NCI-H526 treated with DMSO at 0.1 percent for 48 hours (cell line): ENCODE measurements around the gene TPSD1.
"Not testable (repeated sequence)": the region's sequence is repeated elsewhere in the genome, so short reads cannot be mapped to it uniquely, and the experiment has no call there.

ENCODE experiments used
- DNase-seq: peaks from one replicate; lab custom pipeline; 2025; lab: John Stamatoyannopoulos, UW

The TPSD1 gene

DNA sequence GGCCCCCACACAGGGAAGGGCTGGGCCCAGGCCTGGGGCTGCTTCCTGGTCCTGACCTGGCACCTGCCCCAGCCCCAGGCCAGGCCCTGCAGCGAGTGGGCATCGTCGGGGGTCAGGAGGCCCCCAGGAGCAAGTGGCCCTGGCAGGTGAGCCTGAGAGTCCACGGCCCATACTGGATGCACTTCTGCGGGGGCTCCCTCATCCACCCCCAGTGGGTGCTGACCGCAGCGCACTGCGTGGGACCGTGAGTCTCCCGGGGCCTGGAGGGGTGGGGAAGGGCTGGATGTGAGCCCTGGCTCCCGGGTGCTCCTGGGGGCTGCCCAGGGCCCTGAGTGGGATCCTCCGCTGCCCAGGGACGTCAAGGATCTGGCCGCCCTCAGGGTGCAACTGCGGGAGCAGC is 14.8 kb upstream of the TPSD1 start:
- not testable (repeated sequence) for DNase-seq

GRCh38 chr16:1243363-1243762 is 12.5 kb upstream of the TPSD1 start:
- DNase-seq, result not testable (repeated sequence)

GRCh38 chr16:1243907-1244850 is 11.7 kb upstream of the TPSD1 start:
- DNase-seq, result not testable (repeated sequence)

DNA sequence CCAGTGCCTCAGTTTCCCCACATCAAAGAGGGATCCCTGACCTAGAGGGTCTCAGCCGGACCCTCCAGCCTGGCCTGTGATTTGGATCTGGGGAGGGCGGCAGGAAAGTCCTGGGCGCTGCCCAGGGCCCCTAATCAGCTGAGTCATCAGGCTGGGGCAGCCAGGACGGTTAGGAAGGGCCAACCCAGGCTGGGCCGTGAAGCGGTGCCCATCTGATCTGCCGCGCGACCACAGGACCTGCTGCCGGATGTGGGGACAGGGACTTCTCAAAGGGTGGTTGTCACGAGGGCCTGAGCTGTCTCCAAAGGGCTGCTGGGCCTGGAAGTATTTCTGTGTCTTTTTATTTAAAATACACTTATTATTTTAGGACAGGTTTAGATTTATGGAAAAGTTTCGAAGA is 11.0 kb upstream of the TPSD1 start:
- DNase-seq, result no peak

DNA sequence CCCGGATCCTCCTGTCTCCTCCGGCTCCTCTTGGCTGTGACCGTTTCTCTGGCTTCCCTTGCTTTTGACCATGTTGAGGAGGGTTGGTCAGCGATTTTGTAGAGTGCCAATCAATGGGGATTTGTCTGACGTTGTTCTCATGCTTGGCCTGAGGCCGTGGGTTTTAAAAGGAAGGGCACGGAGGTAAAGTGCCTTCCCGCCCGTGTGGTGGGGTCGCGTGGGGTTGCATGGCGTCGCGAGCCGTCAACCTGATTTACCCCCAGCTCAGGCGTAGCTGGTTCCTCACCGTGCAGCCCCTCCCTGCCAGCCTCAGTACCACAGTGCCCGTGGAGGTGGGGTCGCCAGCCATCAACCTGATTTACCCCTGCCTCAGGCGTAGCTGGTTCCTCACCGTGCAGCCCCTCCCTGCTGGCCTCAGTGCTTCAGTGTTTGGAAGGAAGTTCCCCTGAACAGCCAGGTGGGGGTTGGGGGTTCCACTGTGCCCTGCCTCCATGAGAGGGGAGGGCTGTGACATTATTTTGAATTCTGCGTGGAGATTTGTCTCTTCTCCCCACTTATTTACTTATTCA is 10.3 kb upstream of the TPSD1 start:
- no peak for DNase-seq

GRCh38 chr16:1247903-1248537 is 7.8 kb upstream of the TPSD1 start:
- DNase-seq, result not testable (repeated sequence)

DNA sequence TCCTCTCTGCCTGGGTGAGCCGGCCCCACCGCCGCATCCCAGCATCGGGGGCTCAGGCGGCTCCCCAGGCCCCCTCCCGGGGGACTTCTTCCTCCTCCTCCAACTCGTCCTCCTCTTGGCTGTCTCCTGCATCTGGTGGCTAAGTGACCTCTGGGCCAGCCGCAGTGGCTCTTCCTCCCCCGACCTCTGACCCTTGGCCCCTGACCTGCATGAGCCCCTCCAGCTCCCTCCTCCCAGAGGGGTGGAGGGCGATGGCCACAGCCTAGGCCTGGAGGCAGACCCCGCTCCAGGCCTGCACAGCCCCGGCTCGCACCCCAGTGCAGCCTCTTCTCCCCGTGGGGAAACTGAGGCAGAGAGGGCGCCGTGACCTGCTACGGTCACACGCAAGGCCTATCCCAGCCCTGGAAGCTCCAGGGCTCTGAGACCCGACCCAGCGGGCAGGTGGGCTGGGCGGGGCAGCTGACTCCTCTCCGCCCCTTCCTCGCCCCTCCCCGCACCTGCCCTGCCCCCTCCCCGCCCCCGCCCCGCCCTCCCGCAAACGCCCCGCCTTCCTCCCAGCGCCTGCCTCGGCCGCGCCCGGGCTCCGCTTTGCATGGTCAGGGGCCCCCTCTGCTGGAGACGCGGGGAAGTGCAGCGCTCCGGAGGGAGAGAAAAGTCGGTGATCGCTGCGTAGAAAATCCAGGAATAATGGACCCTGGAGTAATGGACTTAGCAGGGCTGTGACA is 6.7 kb upstream of the TPSD1 start:
- not testable (repeated sequence) for DNase-seq

DNA sequence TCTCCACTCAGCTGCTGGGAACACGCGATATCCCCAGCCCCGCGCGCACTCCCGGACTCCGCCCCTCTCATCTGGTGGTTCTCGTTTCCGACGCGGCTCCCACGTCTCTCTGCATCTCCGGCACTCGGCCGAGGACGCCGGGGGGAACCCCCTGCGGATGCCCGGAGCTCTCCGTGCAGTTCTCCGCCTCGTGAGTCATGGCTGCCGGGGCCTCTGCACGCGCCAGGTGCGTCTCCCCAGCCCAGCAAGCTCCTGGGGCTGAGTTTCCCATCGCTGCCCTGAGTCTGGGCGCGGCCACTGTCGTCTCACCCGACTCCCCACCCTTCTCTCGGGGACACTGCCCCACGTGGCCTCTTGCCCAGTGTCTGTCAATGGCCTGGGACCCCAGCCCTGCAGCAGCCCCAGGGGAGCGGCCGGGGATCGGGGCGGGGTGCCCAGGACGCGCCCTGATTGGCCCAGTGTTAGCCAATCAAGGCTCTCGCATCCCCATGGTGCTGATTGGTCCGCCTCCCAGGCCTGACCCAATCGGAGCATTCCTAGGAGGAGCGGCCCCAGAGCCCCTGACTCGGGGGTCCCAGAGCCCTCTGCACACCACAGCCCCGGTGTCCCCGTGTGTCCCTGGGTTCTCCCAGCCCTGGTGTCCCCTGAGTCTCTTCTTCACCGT is 2.0 kb upstream of the TPSD1 start:
- DNase-seq, result not testable (repeated sequence)

GRCh38 chr16:1254821-1255220 is 1.0 kb upstream of the TPSD1 start:
- DNase-seq, result not testable (repeated sequence)

DNA sequence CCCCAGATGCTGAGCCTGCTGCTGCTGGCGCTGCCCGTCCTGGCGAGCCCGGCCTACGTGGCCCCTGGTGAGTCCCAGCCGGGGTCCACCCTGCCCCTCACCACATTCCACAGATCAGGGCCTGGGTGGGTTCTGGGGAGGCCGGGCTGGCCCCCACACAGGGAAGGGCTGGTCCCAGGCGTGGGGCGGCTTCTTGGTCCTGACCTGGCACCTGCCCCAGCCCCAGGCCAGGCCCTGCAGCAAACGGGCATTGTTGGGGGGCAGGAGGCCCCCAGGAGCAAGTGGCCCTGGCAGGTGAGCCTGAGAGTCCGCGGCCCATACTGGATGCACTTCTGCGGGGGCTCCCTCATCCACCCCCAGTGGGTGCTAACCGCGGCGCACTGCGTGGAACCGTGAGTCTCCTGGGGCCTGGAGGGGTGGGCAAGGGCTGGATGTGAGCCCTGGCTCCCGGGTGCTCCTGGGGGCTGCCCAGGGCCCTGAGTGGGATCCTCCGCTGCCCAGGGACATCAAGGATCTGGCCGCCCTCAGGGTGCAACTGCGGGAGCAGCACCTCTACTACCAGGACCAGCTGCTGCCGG is 516 bp downstream of the TPSD1 start:
- not testable (repeated sequence) for DNase-seq

DNA sequence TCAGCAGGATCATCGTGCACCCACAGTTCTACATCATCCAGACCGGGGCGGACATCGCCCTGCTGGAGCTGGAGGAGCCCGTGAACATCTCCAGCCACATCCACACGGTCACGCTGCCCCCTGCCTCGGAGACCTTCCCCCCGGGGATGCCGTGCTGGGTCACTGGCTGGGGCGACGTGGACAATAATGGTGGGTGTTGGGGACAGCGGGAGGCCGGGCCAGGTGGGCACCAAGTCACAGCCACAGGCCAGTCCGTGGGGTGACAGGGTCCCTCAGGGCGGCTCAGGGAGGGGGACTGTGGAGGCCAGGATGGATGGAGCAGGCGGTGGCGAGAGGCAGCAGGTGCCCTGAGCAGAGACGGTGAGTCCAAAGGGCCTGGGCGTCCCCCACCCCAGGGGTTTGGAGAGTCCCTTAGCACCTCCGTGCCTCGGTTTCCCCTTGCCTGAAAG is 1.0 kb downstream of the TPSD1 start:
- no peak for DNase-seq

DNA sequence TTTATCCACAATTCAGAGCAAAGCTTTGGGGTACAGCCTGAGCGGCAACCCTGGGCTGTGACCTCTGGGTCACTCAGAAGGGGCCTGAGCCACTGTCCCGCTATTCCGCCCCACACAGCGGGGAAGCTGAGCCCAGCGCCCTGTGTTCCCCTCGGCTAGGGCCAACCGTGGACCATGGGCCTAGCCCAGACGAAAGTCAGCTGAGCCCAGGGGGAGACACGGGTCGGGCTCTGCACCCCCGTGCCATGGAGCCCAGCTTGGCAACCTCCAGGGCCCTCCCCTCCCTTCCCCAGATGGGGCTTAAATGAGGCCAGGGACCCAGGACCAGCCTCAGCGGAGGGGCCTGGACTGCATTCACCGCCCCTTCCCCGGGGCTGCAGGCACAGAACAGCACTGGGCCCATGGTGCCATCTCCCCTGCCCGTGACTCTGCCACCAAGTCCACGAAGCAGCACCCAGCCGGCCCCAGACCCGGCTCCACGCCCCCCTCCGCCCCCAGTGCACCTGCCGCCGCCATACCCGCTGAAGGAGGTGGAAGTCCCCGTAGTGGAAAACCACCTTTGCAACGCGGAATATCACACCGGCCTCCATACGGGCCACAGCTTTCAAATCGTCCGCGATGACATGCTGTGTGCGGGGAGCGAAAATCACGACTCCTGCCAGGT is 1.8 kb downstream of the TPSD1 start:
- DNase-seq, result no peak

DNA sequence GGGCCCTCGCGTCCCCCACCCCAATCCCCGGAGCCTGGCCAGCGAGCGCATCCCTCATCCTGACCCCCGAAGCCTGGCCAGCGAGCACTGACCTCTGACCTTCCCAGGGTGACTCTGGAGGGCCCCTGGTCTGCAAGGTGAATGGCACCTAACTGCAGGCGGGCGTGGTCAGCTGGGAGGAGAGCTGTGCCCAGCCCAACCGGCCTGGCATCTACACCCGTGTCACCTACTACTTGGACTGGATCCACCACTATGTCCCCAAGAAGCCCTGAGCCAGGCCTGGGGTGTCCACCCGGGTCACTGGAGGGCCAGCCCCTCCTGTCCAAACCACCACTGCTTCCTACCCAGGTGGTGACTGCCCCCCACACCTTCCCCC is 2.3 kb downstream of the TPSD1 start:
- DNase-seq, result no peak

GRCh38 chr16:1258906-1259759 is 3.3 kb downstream of the TPSD1 start:
- no peak for DNase-seq

DNA sequence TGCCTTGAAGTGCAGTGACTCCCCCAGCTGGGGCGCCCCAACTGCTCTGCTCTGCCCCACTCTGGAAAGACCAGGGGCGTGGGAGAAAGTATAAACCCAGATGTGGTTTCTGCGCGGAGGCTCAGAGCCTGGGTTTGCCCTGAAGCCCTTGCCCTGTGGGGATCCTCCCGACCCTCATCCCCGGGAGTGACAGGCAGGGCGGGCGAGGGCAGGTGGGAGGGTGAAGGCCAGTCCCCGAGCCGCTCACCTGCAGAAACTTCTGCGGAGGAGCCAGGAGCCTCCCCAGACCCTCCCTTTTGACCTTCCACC is 3.8 kb downstream of the TPSD1 start:
- DNase-seq, result no peak

- no peak for DNase-seq
Measured at GRCh38 chr16:1260101-1260680, 4.3 kb downstream of the TPSD1 start.

DNA sequence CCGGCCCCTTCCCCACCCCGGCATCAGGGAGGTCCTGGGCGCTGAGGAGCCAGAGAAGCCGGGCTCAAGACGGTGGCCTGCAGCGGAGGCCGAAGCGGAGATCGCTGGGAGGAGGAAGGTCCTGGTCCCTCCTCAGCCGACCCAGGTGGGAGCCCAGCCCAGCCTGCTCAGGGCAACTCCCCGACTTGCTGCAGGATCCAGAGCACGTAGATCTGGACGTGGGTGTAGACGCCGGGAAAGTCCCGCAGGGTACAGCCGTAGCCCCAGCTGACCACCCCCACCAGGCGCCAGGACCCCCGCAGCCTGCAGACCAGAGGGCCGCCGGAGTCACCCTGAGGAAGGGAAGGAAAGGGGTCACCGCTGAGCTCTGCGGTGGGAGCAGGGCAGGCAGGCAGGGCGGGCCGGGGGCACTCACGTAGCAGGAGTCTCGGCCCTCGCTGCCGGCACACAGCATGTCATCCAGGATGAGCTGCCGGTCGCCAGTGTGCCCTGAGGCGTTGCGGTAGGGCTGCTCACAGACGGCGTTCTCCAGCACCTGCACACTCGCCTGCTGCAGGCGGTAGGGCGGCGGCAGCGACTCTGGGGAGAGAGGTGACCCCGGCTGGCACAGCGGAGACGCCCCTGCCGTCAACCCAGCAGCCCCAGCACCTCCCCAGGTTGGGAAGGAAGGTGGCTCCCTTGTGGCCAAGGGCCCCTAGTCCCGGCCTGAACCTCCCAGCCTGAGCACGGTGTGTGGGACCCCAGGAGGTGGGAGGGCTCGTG is 5.4 kb downstream of the TPSD1 start:
- peak; percentile 0 for DNase-seq

- DNase-seq, result no peak
Measured at GRCh38 chr16:1262210-1262845, 6.5 kb downstream of the TPSD1 start.
